T-helper 17 cell (primary cell): ENCODE results near the gene PIBF1. TPM values are rescaled to one million over a fixed set of nuclear protein-coding genes. Genes with fewer than 3 reads are reported as not detected.
"Not testable (repeated sequence)": the region's sequence is repeated elsewhere in the genome, so short reads cannot be mapped to it uniquely, and the experiment has no call there.

Source experiments
- ATAC-seq: fragments of 150-1000 bp; cut with Tn5 transposase; 2 replicates; pipeline ENCODE4 v1.10.0; 2021; ENCODE audit warnings: mild to moderate bottlenecking, moderate library complexity
- DNase-seq, 3 donors: peaks; one replicate each; pipeline versions ENCODE4 v3.0.0 to v3.0.0-alpha.2; 2020 to 2021
- H3K9me3 ChIP-seq: one replicate; pipeline ENCODE4 v1.7.0; 2013; ENCODE audit warnings: low read length, mild to moderate bottlenecking; ENCODE audit not compliant: control insufficient read depth, poor library complexity, severe bottlenecking
- H3K27ac Mint-ChIP-seq: one replicate; pipeline ENCODE4 v1.8.0; 2022; ENCODE audit warnings: mild to moderate bottlenecking, moderate library complexity, mixed read lengths
- H3K27me3 Mint-ChIP-seq: one replicate; pipeline ENCODE4 v1.8.0; 2022; ENCODE audit warnings: mixed read lengths
- H3K36me3 Mint-ChIP-seq: one replicate; pipeline ENCODE4 v1.8.0; 2022; ENCODE audit warnings: low read depth, mixed read lengths
- H3K4me1 Mint-ChIP-seq: one replicate; pipeline ENCODE4 v1.8.0; 2022; ENCODE audit warnings: mild to moderate bottlenecking, mixed read lengths
- H3K4me3 Mint-ChIP-seq: one replicate; pipeline ENCODE4 v1.8.0; 2022; ENCODE audit warnings: mild to moderate bottlenecking, moderate library complexity, mixed read lengths
- total RNA-seq, 4 donors: library from RNA in 2 of 4; stranded (reverse) in 2 of 4; gene quantifications; one replicate each; pipeline ENCODE4 v1.2.3 and lab custom pipeline; 2022 to 2026

PIBF1 gene
- total RNA-seq, 2 donors from 2014 or later: 25.4 to 28.3 TPM

DNA sequence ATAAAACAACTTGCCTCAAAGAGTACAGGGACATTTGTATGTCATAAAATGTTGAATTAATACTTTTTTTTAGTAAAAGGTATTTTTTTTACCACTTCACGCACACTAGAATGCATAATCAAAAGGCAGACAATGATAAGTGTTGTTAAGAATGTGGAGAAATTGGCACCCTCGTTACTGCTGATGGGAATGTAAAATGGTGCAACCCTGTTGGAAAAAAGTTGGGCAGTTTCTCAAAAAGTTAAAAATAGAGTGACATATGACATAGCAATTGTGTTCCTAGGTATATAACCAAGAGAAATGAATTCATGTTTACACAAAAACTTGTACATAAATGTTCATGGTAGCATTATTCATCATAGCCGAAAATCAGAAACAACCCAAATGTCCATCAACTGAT, 109.5 kb downstream of the PIBF1 start:
- no peaks in the 10 kb centered on the region for H3K4me1 Mint-ChIP-seq

DNA sequence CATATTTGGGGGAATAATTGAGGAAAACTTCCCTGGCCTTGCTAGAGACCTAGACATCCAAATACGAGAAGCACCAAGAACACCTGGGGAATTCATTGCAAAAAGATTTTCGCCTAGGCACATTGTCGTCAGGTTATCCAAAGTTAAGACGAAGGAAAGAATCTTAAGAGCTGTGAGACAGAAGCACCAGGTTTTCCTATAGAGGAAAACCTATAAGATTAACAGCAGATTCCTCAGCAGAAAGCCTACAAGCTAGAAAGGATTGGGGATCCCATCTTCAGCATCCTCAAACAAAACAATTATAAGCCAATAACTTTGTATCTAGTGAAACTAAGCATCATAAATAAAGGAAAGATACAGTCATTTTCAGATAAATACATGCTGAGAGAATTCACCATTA, 114.9 kb downstream of the PIBF1 start:
- peaks cover 4% of the 10 kb centered on the region for H3K9me3 ChIP-seq
- no peak for DNase-seq
- peaks cover 2% of the 10 kb centered on the region for H3K36me3 Mint-ChIP-seq
- H3K27ac Mint-ChIP-seq: no peak overlapping the region
- no peaks in the 10 kb centered on the region for H3K27me3 Mint-ChIP-seq
- ATAC-seq: no peak
- no peak overlapping the region for H3K4me3 Mint-ChIP-seq
- peaks cover 1% of the 10 kb centered on the region for H3K4me1 Mint-ChIP-seq

More for the DNA sequence above, 109.5 kb downstream of the PIBF1 start:
- no peak overlapping the region for H3K27ac Mint-ChIP-seq
- H3K36me3 Mint-ChIP-seq: peaks cover 2% of the 10 kb centered on the region
- DNase-seq: no peak
- H3K4me3 Mint-ChIP-seq: no peak overlapping the region
- H3K9me3 ChIP-seq: no peaks in the 10 kb centered on the region
- ATAC-seq: no peak
- no peaks in the 10 kb centered on the region for H3K27me3 Mint-ChIP-seq

GRCh38 chr13:72901546-72901945, 119.6 kb downstream of the PIBF1 start:
- H3K36me3 Mint-ChIP-seq, H3K27ac Mint-ChIP-seq, H3K9me3 ChIP-seq, H3K4me3 Mint-ChIP-seq, H3K4me1 Mint-ChIP-seq, H3K27me3 Mint-ChIP-seq, ATAC-seq, DNase-seq: not testable (repeated sequence)

- Mint-ChIP-seq H3K4me3 (no peak overlapping the region), H3K36me3 (peaks cover 9% of the 10 kb centered on the region), H3K27me3 (no peaks in the 10 kb centered on the region)
These were observed 126.5 kb downstream of the PIBF1 start for GRCh38 chr13:72908416-72908815.

DNA sequence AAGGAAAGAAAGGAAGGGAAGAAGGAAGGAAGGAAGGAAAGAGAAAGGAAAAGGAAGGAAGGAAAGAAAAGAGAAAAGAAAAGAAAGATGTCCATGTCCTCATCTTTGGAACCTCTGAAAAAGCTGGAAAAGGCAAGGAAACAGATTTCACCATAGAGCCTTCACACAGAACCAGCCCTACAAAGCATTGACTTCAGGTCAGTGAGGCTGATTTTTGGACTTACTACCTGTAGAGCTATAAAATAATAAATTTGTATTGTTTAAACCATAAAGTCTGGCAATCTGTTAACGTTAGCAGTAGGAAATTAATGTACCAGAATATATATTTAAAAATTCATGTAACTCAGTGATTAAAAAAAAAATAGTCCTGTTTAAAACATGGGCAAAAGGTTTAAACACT, 130.0 kb downstream of the PIBF1 start:
- H3K36me3 Mint-ChIP-seq: peaks cover 14% of the 10 kb centered on the region
- H3K4me1 Mint-ChIP-seq: peaks cover 2% of the 10 kb centered on the region
- no peaks in the 10 kb centered on the region for H3K27me3 Mint-ChIP-seq
- ATAC-seq (no peak), DNase-seq (no peak)
- H3K4me3 Mint-ChIP-seq: no peak overlapping the region
- H3K27ac Mint-ChIP-seq: no peak overlapping the region
- no peaks in the 10 kb centered on the region for H3K9me3 ChIP-seq

More at GRCh38 chr13:72908416-72908815, 126.5 kb downstream of the PIBF1 start:
- no peaks in the 10 kb centered on the region for H3K9me3 ChIP-seq
- Mint-ChIP-seq H3K4me1 (no peaks in the 10 kb centered on the region), H3K27ac (no peak overlapping the region)
- ATAC-seq (no peak), DNase-seq (no peak)

DNA sequence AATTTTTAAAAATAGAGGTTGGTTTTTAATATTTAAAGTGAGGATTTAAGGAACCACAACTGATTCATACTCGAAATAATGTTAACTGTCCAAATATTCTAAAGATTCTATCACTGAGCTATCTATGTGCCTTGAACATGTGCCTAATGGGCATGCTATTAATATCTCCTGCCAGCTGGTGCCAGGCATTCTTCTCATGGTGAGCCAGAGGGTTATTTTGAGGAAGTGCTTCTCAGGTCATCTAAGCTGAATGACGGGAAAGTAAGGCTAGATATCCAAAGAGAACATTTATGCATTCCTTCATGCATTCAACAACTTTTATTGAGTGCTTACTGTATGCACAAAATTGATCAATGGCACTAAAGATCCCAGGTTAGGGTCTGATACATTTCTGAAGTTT, 138.2 kb downstream of the PIBF1 start:
- H3K27ac Mint-ChIP-seq: no peak overlapping the region
- H3K9me3 ChIP-seq: no peaks in the 10 kb centered on the region
- peaks cover 6% of the 10 kb centered on the region for H3K4me1 Mint-ChIP-seq
- no peak overlapping the region for H3K4me3 Mint-ChIP-seq
- H3K27me3 Mint-ChIP-seq: no peaks in the 10 kb centered on the region
- ATAC-seq: no peak
- H3K36me3 Mint-ChIP-seq: peaks cover 12% of the 10 kb centered on the region
- no peak for DNase-seq

GRCh38 chr13:72931311-72931710, 149.4 kb downstream of the PIBF1 start:
- Mint-ChIP-seq H3K36me3 (peaks cover 10% of the 10 kb centered on the region), H3K4me1 (no peaks in the 10 kb centered on the region), H3K27me3 (no peaks in the 10 kb centered on the region), H3K27ac (no peak overlapping the region), H3K4me3 (no peak overlapping the region)
- ATAC-seq (no peak), DNase-seq (no peak)
- H3K9me3 ChIP-seq: no peaks in the 10 kb centered on the region

DNA sequence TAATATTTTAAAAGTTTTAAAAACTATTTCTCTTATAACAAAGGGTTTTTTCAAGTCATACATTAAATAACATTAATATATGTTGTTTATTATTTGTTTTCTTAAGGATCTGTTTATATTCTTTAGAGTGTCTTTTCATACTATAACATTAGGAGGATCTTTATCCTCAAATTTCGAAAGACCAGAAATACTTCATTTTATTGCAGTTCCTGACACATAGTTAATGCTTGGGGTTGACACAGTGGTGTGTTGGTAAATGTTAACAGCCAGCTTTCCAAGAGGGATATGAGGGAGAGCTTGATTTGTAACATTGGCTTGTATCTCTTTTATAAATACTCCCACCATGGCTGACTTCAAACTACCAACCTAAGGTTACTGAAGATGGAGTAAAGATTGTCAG, 150.3 kb downstream of the PIBF1 start:
- peaks cover 5% of the 10 kb centered on the region for H3K36me3 Mint-ChIP-seq
- H3K9me3 ChIP-seq: no peaks in the 10 kb centered on the region
- H3K27me3 Mint-ChIP-seq: no peaks in the 10 kb centered on the region
- DNase-seq (no peak), ATAC-seq (no peak)
- H3K4me1 Mint-ChIP-seq: no peaks in the 10 kb centered on the region
- H3K4me3 Mint-ChIP-seq: no peak overlapping the region
- H3K27ac Mint-ChIP-seq: no peak overlapping the region

GRCh38 chr13:72946267-72946666, 164.3 kb downstream of the PIBF1 start:
- not testable (repeated sequence) for H3K27me3 Mint-ChIP-seq, H3K9me3 ChIP-seq, H3K4me1 Mint-ChIP-seq, DNase-seq, H3K27ac Mint-ChIP-seq, ATAC-seq, H3K4me3 Mint-ChIP-seq
- H3K36me3 Mint-ChIP-seq: peaks cover 17% of the 10 kb centered on the region

DNA sequence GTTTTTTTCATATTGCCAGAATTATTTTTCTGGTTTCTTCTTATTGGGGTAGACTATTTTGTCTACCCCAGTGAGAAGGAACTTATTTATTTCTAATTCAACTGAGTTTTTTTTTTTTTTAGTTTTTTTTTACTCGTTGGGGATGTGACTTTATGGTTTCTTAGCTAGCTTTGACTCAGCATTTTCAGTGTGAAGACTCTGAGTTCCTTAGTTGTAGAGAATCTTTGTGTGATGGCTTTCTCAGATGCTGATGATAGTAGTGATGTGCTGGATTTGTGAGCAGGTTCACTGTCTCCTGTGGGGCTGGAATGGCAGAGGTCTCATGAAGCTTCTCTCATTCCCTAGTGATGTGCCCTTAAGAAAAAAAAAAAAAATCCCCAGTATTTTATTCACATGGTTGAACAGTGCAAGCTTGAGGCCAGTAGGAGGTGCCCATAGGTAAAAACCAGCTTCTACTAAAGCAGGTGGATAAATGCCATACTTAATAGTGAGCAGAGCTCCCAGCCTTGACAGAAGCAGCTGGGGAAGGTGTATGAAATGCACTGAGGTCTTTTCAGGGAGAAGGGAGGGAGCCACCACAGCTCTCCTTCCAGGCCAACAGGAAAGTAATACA, 170.7 kb downstream of the PIBF1 start:
- Mint-ChIP-seq H3K27ac (no peak overlapping the region), H3K4me3 (no peak overlapping the region), H3K27me3 (no peaks in the 10 kb centered on the region), H3K4me1 (peaks cover 2% of the 10 kb centered on the region), H3K36me3 (peaks cover 22% of the 10 kb centered on the region)
- H3K9me3 ChIP-seq: no peaks in the 10 kb centered on the region
- ATAC-seq: no peak
- DNase-seq: no peak

DNA sequence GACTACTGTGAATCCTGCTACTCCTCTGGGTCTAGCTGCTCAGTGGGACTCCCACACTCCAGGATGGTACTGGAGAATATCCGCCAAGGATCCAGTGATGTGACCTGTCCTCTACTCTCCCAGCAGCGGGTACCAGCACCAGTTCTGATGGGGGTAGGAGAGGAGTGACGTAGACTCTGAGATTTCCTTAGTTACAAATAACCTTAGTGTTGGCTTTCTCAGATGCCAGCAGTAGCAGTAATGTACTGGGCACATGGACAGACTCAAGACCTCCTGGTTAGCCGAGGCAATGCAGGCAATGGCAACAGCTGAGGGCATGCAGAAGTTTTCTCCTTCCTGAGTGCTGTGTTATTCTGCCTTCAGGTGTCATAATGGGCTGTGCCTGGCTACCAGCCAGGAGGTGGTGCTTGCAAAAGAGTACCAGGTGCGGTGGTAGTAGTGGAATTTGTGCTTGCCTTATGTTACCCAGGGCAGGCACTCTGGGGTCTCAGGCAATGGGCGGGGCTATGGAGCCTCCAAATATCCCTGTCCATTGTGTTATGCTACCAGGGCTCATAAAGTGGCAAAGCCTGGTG, 171.5 kb downstream of the PIBF1 start:
- Mint-ChIP-seq H3K27me3 (no peaks in the 10 kb centered on the region), H3K27ac (no peak overlapping the region), H3K36me3 (peaks cover 15% of the 10 kb centered on the region), H3K4me1 (peaks cover 2% of the 10 kb centered on the region), H3K4me3 (no peak overlapping the region)
- no peak for DNase-seq
- no peaks in the 10 kb centered on the region for H3K9me3 ChIP-seq
- no peak for ATAC-seq

DNA sequence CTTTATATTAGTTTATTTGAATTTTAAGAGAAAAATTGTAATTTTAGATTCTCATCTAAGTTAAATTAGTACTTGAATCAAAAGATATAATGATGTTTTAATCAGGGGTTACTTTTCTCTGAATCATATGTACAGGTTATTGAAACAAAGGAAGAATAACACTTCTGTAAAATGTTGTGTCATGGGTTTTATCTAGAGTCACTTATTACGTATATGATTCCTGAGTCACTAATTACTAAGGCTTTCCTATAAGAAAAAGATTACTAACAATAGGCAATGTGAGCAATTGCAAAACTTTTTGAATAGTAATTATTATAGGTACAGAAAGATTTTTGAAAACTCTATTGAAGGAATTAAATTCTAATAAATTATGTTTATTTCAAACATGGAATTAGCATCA, 177.7 kb downstream of the PIBF1 start:
- Mint-ChIP-seq H3K27ac (no peak overlapping the region), H3K36me3 (peaks cover 14% of the 10 kb centered on the region), H3K4me1 (no peaks in the 10 kb centered on the region), H3K27me3 (no peaks in the 10 kb centered on the region), H3K4me3 (no peak overlapping the region)
- ATAC-seq (no peak), DNase-seq (no peak)
- no peaks in the 10 kb centered on the region for H3K9me3 ChIP-seq

DNA sequence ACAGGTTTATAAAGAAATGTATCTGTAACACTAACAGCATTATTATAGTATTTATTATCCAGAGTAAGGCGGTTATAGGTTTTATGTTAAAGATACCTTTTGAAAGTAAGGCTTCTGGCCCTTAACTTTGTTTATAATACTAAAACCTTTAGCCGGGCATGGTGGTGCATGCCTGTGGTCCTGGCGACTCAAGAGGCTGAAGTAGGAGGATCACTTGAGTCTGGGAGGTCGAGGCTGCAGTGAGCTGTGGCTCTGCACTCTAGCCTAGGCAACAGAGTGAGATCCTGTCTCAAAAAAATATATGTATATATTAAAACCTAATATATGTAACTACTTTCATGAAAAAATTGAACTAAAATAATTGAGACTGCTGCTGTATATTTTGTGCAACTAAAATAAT, 178.2 kb downstream of the PIBF1 start:
- no peak overlapping the region for H3K27ac Mint-ChIP-seq
- H3K27me3 Mint-ChIP-seq: no peaks in the 10 kb centered on the region
- H3K4me3 Mint-ChIP-seq: no peak overlapping the region
- H3K4me1 Mint-ChIP-seq: no peaks in the 10 kb centered on the region
- no peak for ATAC-seq
- H3K9me3 ChIP-seq: no peaks in the 10 kb centered on the region
- H3K36me3 Mint-ChIP-seq: peaks cover 14% of the 10 kb centered on the region
- no peak for DNase-seq

DNA sequence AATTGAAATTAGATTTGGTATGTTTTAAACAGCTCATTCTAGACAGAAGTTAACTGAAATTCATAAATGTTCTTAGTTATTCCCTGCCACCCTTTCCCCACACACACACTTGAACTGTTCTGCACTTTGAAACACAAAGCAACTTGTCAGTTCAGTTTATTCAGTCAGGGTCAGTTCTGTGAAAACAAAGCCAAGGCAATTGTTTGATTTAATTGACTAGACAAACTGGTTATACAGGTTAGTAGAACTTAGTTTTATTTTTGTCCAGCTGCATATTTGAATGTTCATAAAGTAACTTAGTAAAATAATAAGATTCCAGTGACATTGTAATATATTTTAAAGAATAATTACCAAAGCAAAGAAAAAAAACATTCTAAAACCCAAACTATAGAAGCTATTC, 178.6 kb downstream of the PIBF1 start:
- DNase-seq (no peak), ATAC-seq (no peak)
- H3K27ac Mint-ChIP-seq: no peak overlapping the region
- H3K27me3 Mint-ChIP-seq: no peaks in the 10 kb centered on the region
- H3K9me3 ChIP-seq: no peaks in the 10 kb centered on the region
- H3K4me3 Mint-ChIP-seq: no peak overlapping the region
- H3K4me1 Mint-ChIP-seq: no peaks in the 10 kb centered on the region
- peaks cover 13% of the 10 kb centered on the region for H3K36me3 Mint-ChIP-seq
